GM18520 (cell line): ENCODE measurements around the gene EED.
"Not testable (repeated sequence)": the region's sequence is repeated elsewhere in the genome, so short reads cannot be mapped to it uniquely, and the experiment has no call there.

Source experiments
- ATAC-seq: cut with Tn5 transposase; IDR thresholded peaks from one replicate; pipeline ENCODE4 v1.9.1; 2021; ENCODE audit not compliant: unreplicated experiment

The EED gene

GRCh38 chr11:86218125-86219084 lies 26.1 kb upstream of the EED start:
- peak; percentile 31 for ATAC-seq

- peak; percentile 67 for ATAC-seq
These were observed 25.0 kb upstream of the EED start for GRCh38 chr11:86219311-86220193.

- no peak for ATAC-seq
These were observed 23.9 kb upstream of the EED start for GRCh38 chr11:86220653-86221052.

DNA sequence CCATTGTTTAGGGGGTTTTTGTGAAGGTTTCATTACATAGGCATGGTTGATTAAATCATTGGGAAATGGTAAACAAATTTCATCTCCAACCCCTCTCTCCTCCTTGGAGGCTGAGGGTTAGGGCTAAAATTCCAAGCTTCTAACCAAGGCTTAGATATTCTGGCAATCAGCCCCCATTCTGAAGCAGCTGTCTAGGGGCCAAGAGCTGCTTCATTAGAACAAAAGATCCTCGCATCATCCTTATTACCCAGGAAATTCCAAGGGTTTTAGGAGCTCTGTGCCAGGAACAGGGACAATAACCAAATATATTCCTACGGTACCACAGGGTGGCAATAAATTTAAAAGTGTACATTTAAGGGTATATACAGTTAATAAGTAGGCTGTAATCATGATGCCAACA lies 22.5 kb upstream of the EED start:
- no peak for ATAC-seq

DNA sequence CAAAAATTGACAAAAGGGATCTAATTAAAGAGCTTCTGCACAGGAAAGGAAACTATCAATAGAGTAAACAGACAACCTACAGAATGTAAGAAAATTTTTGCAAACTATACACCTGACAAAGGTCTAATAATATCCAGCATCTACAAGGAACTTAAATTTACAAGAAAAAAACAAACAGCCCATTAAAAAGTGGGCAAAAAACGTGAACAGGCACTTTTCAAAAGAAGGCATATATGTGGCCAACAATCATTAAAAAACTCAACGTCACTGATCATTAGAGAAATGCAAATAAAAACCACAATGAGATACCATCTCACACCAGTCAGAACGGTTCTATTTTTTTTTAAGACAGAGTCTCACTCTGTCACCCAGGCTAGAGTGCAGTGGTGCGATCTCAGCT lies 20.0 kb upstream of the EED start:
- ATAC-seq: not testable (repeated sequence)

DNA sequence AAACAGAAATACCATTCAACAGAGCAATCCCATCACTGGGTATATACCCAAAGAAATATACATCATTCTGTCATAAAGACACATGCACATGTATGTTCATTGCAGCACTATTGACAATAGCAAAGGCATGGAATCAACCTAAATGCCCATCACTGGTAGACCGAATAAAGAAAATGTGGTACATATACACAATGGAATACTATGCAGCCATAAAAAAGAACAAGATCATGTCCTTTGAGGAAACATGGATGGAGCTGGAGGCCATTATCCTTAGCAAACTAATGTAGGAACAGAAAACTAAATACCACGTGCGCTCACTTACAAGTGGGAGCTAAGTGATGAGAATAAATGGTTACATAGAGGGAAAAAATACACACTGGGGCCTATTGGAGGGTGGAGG lies 19.2 kb upstream of the EED start:
- ATAC-seq: not testable (repeated sequence)

GRCh38 chr11:86228269-86229038 lies 16.1 kb upstream of the EED start:
- ATAC-seq: peak; percentile 78

DNA sequence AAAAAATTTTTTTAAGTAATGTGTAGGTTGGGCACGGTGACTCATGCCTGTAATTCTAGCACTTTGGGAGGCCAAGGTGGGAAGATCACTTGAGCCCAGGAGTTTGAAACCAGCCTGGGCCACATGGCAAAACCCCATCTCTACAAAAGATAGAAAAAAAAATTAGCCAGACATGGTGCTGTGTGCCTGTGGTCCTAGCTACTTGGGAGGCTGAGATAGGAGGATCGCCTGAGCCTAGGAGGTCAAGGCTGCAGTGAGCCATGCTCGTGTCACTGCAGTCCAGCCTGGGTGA lies 15.6 kb upstream of the EED start:
- ATAC-seq: peak; percentile 22

DNA sequence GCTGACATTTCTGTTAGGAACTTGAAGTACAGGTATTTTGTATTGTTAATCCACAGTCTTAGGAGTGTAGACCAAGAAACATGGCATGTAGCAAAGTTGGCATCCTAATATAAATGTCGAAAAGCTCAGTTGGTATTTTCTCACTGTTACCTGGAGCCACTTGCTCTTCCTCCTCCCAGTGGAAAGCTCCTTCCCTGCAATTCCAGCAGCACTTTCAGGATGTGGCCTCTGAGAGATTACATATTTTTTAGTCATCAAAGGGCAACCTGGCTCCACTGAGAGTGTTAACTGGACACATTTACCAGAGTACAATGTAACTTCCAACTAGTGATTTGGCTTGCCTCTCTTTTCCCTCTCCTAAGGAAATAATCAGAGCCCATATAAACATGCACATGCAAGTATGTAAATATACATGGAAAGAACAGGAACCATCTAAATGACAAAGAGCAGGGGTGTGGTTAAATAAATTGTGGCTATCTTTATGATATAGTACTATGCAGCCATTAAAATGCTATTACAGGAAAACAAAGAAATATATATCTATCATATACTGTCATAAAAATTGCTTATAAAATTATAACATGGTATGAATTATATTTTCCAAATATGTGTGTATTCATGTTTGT lies 14.3 kb upstream of the EED start:
- no peak for ATAC-seq

DNA sequence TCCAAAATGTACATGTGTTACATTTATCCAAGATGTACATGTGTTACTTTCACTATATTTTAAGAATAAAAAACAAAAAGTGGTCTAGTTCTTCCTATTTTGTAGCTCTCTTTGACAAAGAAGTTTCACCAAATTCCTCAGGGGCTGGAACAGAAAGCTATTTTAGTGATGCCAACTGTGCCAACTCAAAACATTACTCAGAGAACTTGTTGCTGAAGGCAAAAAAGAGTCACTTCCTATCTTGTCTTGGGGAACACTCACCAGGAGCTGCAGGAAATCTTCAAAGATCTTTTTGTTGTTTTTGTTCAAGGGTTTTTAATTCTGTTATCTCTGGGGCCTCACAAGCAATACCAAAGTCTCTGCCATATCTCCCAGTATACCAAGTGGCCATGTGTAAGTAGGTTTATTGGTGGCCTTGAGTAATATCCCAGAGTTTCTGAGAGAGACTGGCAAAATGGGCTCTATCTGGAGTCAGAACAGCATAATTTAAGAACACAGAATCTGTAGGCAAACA lies 13.6 kb upstream of the EED start:
- ATAC-seq: no peak

DNA sequence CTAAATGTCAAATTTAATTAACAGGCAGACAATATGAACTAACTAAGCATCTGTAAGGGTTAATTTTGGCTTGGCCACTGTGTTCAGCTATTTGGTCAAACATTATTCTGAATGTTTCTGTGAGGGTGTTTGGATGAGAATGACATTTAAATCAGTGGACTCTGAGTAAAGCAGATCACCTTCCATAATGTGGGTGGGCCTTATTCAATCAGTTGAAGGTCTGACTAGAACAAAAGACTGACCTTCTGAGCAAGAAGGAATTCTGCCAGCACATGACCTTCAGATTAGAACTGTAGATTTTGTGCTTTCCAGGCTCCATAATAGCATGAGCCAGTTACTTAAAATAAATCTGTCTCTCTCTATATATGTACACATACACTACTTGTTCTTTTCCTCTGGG lies 12.0 kb upstream of the EED start:
- ATAC-seq: no peak

GRCh38 chr11:86234831-86235461 lies 9.6 kb upstream of the EED start:
- no peak for ATAC-seq

GRCh38 chr11:86237267-86237804 lies 7.2 kb upstream of the EED start:
- ATAC-seq: no peak

DNA sequence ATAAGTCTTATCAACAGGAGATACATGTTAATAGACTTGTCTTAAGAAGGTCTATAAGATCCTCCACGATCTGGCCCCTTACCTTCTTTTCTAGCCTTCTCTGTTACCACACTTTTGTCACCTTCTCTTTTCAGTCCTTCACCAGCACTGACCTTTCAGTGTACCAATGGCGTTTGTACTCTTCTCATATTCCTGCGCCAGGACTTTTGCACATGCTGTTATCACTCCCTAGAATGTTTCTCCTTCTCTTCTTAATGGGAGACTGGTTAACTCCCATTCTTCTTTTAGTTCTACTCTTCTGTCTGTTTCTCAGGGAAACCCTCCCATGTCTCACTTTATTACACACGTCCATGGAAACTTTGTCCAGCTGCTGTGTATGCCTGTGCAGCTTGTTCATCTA lies 4.4 kb upstream of the EED start:
- ATAC-seq: no peak

GRCh38 chr11:86241956-86242535 lies 2.5 kb upstream of the EED start:
- ATAC-seq: no peak

- no peak for ATAC-seq
These were observed 1.2 kb upstream of the EED start for GRCh38 chr11:86243396-86243795.

DNA sequence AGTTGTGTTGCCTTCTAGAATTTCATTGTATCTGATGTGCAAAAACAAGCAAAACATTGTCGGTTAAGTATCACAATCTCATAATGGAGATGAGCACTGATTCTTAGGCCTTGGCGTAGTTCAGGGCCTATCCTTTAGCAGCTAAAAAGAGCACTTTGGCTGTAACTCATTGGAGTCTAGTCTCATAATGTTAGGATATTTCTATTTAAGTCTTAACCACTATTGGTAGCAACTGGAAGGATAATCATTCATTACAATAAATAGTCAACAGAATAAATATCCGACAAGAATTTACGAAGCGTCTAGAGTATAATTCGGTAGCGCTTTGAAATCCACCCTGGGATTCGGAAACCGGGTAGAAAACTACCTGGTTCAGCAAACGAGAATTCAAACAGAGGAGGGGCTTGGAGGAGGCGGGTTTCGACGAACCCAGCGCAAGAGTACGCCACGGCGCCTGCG lies 461 bp upstream of the EED start:
- ATAC-seq: peak; percentile 58

GRCh38 chr11:86245369-86246292 lies 1.1 kb downstream of the EED start:
- ATAC-seq: no peak
